ENCODE results near the gene CAGE1. TPM values are rescaled to one million over a fixed set of nuclear protein-coding genes. Genes with fewer than 3 reads are reported as not detected.

CAGE1 gene
- polyA plus RNA-seq, 1 experiment, result not detected

GRCh38 chr6:7432391-7433120, 43.0 kb upstream of the CAGE1 start:
- Histone ChIP-seq H3K4me3 (ENCODE audit: low read depth, low read length) (no peak overlapping the region), H3K36me3 (ENCODE audit: control insufficient read depth, insufficient read depth, low read length) (no peaks in the 10 kb centered on the region), H3K27me3 (ENCODE audit: control insufficient read depth, insufficient read depth, low read length) (no peaks in the 10 kb centered on the region)
- CTCF ChIA-PET, result no interaction called here
- POLR2A ChIA-PET, result no interaction called here
- DNase-seq (ENCODE audit: low read depth), result no peak
- no peak for TF ChIP-seq CTCF (IDR thresholded peaks at IDR 0.05; ENCODE audit: insufficient read depth, low read depth, low read length)

GRCh38 chr6:7431674-7432390, 42.3 kb upstream of the CAGE1 start:
- no peak for TF ChIP-seq CTCF (IDR thresholded peaks at IDR 0.05; ENCODE audit: insufficient read depth, low read depth, low read length)
- DNase-seq (ENCODE audit: low read depth), result no peak
- CTCF ChIA-PET, result no interaction called here

GRCh38 chr6:7431313-7431673, 41.8 kb upstream of the CAGE1 start:
- no peak for DNase-seq (ENCODE audit: low read depth)
- Histone ChIP-seq H3K36me3 (ENCODE audit: control insufficient read depth, insufficient read depth, low read length) (no peaks in the 10 kb centered on the region), H3K27me3 (ENCODE audit: control insufficient read depth, insufficient read depth, low read length) (no peaks in the 10 kb centered on the region), H3K4me3 (ENCODE audit: low read depth, low read length) (no peak overlapping the region)
- ChIA-PET CTCF (no interaction called here), POLR2A (no interaction called here)
- TF ChIP-seq CTCF (IDR thresholded peaks at IDR 0.05; ENCODE audit: insufficient read depth, low read depth, low read length), result no peak

More at GRCh38 chr6:7431674-7432390, 42.3 kb upstream of the CAGE1 start:
- no peaks in the 10 kb centered on the region for H3K36me3 ChIP-seq (ENCODE audit: control insufficient read depth, insufficient read depth, low read length)
- H3K27me3 ChIP-seq (ENCODE audit: control insufficient read depth, insufficient read depth, low read length), result no peaks in the 10 kb centered on the region
- H3K4me3 ChIP-seq (ENCODE audit: low read depth, low read length), result no peak overlapping the region
- POLR2A ChIA-PET, result no interaction called here

GRCh38 chr6:7426447-7427169, 37.1 kb upstream of the CAGE1 start:
- ChIA-PET CTCF (interaction anchor here (1.2 to 2.5 kb wide), 2 partner anchors 148 to 190 kb away, joined by 3 to 13 read pairs; no protein-coding TSS in a partner anchor), POLR2A (interaction anchor here (0.5 kb wide), 1 partner anchor 888 kb away, joined by 3 read pairs; no protein-coding TSS in a partner anchor)
- H3K36me3 ChIP-seq (ENCODE audit: control insufficient read depth, insufficient read depth, low read length), result no peaks in the 10 kb centered on the region
- no peaks in the 10 kb centered on the region for H3K27me3 ChIP-seq (ENCODE audit: control insufficient read depth, insufficient read depth, low read length)
- TF ChIP-seq CTCF (IDR thresholded peaks at IDR 0.05; ENCODE audit: insufficient read depth, low read depth, low read length), result no peak
- no peak overlapping the region for H3K4me3 ChIP-seq (ENCODE audit: low read depth, low read length)
- DNase-seq (ENCODE audit: low read depth), result no peak

GRCh38 chr6:7425808-7426190, 36.3 kb upstream of the CAGE1 start:
- Histone ChIP-seq H3K4me3 (ENCODE audit: low read depth, low read length) (no peak overlapping the region), H3K36me3 (ENCODE audit: control insufficient read depth, insufficient read depth, low read length) (no peaks in the 10 kb centered on the region), H3K27me3 (ENCODE audit: control insufficient read depth, insufficient read depth, low read length) (no peaks in the 10 kb centered on the region)
- ChIA-PET POLR2A (interaction anchor here (0.5 kb wide), 1 partner anchor 887 kb away, joined by 3 read pairs; no protein-coding TSS in a partner anchor), CTCF (interaction anchor here (1.6 to 2.5 kb wide), 3 partner anchors 121 to 190 kb away, joined by 3 to 13 read pairs (median 5); no protein-coding TSS in a partner anchor)
- TF ChIP-seq CTCF (IDR thresholded peaks at IDR 0.05; ENCODE audit: insufficient read depth, low read depth, low read length), result no peak
- DNase-seq (ENCODE audit: low read depth), result no peak

Measured in BJ (cell line).